ENCODE results near the gene NPTX1.

The NPTX1 gene

DNA sequence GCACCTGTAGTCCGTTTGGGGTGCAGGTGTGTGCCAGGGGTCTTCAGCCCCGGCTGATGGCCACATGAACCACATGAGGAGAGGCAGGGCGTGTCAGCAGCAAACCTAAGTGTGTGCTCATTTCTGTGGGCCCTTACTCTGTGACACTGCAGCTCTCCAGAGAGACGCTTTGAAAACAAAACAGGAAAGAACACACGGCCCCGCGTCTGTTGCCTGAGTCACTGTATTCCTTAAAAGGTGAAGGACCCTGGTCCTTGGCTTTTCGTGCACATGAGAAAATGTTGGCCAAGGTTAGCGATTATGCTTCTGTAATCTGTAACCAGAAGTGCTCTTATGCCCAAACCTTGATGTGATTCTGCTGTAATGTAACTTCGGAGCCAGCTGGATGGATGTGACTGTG, 38.9 kb downstream of the NPTX1 start:
- no peak for TF ChIP-seq CTCF (IDR thresholded peaks at IDR 0.05; ENCODE audit: control insufficient read depth, insufficient read depth, low read depth, low read length, missing control alignments)
- no peak overlapping the region for H3K4me3 ChIP-seq (ENCODE audit: control insufficient read depth, low read depth, low read length)
- no peak for DNase-seq (ENCODE audit: low read depth)

- no peak for DNase-seq (ENCODE audit: low read depth)
- H3K4me3 ChIP-seq (ENCODE audit: control insufficient read depth, low read depth, low read length), result no peak overlapping the region
- TF ChIP-seq CTCF (IDR thresholded peaks at IDR 0.05; ENCODE audit: control insufficient read depth, insufficient read depth, low read depth, low read length, missing control alignments), result no peak
Observed at GRCh38 chr17:80433916-80434666, 42.3 kb downstream of the NPTX1 start.

DNA sequence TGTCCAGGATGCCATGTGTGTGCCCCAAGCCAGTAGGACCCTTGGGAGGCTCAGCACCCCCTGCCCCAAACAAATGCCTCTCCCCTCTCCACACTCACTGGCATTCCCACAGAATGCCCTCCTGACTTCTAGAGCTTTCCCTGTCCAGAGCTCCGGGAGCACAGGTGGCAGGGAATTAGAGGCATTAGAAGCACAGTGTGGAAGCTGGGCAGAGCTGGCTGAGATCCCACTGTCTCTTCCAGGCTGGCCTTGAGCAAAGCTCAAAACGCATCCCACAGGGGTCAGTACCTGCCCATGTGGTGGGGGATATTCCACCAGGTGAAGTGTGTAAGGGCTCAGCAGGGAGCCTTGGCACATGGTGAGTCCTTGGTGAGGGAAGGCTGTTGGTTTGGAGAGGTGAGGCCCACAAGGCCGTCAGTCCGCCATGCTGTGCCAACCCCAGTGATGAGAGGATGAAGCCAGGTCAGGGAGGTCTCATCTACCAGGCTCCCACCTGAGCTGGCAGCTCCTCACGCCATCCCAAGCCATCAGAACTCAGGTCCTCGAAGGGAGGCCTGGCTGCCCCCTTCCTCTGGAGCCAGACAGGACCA, 43.4 kb downstream of the NPTX1 start:
- H3K4me3 ChIP-seq (ENCODE audit: control insufficient read depth, low read depth, low read length), result no peak overlapping the region
- DNase-seq (ENCODE audit: low read depth), result no peak
- TF ChIP-seq CTCF (IDR thresholded peaks at IDR 0.05; ENCODE audit: control insufficient read depth, insufficient read depth, low read depth, low read length, missing control alignments), result no peak

DNA sequence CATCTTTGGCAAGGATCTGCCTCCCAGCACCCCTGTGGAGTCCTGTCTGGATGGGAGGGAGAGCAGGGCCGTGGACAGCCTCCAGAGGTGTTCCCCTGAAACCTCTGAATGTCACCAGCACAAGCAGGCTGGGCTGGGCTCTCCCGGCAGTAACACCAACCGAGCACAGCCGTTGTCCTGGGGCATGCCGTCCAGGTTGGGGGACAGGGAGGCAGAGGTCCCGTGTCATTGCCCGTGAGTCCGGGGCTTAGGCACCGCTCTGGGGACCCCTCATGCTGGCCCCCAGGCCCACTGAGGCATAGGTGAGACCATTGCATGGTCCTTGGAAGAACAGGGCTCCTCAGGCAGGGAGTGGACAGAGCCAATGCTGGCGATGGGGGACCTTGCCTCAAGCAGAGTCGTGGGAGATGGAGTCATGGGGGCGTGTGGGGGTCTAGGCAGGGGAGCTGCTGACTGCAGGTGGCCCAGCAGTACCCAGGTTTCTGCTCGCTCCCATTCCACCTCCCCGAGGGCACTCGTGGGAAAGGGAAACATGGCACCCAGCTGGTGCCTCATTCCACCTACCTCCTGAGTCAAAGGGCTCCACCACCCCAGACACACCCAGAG, 44.0 kb downstream of the NPTX1 start:
- H3K4me3 ChIP-seq (ENCODE audit: control insufficient read depth, low read depth, low read length), result no peak overlapping the region
- no peak for TF ChIP-seq CTCF (IDR thresholded peaks at IDR 0.05; ENCODE audit: control insufficient read depth, insufficient read depth, low read depth, low read length, missing control alignments)
- DNase-seq (ENCODE audit: low read depth), result no peak

DNA sequence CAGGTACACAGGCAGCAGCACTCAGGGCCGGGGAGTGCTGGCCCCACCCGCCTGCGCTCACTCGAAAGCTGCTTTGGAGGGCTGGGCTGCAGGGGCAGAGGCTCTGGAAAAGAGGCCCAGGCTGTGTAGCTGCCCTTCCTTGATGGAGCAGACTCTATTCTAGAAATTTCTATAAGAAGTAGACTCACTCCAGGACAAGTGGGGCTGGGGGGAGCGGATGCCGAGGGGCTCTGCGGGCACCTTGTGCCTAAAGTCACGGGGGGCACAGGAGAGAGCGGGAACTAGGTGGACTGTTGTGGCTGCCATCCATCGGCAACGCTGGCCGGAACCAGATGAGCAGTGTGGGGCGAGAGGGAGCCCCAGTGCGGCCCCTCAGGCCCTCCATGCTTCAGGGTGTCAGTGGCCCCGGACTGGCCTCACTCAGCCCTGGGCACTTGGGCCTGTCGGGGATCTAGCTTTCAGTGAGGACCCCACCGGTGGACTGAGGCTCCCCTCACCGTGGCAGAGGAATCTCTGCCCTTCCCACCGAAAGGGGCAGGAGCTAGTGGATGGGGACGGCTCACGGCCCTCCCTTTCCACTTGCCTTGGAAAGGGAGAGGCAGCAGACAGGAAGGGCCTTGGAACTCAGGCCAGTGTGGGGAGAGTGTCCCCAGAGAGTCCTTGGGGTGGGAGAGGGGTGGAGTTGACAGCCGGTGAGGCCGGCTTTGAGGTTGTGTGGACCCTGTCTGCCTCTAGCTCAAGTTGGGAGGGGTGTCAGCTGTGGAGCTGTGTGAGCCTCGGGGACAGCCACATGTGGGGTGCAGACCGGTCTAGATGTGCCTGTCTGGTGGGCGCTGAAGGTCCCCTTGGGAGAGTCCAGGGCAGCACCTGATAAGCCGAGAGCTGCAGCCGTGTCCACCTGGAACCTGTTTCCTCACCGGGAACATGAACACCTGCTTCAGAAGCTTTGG, 44.9 kb downstream of the NPTX1 start:
- TF ChIP-seq CTCF (IDR thresholded peaks at IDR 0.05; ENCODE audit: control insufficient read depth, insufficient read depth, low read depth, low read length, missing control alignments), result no peak
- DNase-seq (ENCODE audit: low read depth), result no peak
- H3K4me3 ChIP-seq (ENCODE audit: control insufficient read depth, low read depth, low read length), result no peak overlapping the region

Data from AG09309 (cell line).